Activated CD4-positive, alpha-beta T cell treated with anti-CD3 and anti-CD28 coated beads, Interleukin-2, amount 50 U/mL, for 16 hours (primary cell): ENCODE data around the gene RBMS3.

ENCODE experiments used
- DNase-seq: peaks from one replicate; pipeline ENCODE4 v3.0.0-alpha.2; 2020

The RBMS3 gene

GRCh38 chr3:29279286-29279685, 1.6 kb upstream of the RBMS3 start:
- no peak for DNase-seq

GRCh38 chr3:29279806-29280205, 1.1 kb upstream of the RBMS3 start:
- no peak for DNase-seq

GRCh38 chr3:29281094-29281343, 148 bp downstream of the RBMS3 start:
- no peak for DNase-seq

GRCh38 chr3:29281344-29282241, 722 bp downstream of the RBMS3 start:
- DNase-seq = peak; percentile 50

- no peak for DNase-seq
These were observed 1.8 kb downstream of the RBMS3 start for GRCh38 chr3:29282427-29283230.

- peak; percentile 36 for DNase-seq
These were observed 2.6 kb downstream of the RBMS3 start for GRCh38 chr3:29283231-29284119.

- peak; percentile 25 for DNase-seq
These were observed 3.6 kb downstream of the RBMS3 start for GRCh38 chr3:29284497-29284896.

- no peak for DNase-seq
These were observed 4.7 kb downstream of the RBMS3 start for GRCh38 chr3:29285471-29286071.

GRCh38 chr3:29286478-29287240, 5.8 kb downstream of the RBMS3 start:
- no peak for DNase-seq

- no peak for DNase-seq
These were observed 9.7 kb downstream of the RBMS3 start for GRCh38 chr3:29290596-29290995.

GRCh38 chr3:29291260-29291981, 10.6 kb downstream of the RBMS3 start:
- no peak for DNase-seq

- no peak for DNase-seq
These were observed 11.1 kb downstream of the RBMS3 start for GRCh38 chr3:29291982-29292363.

GRCh38 chr3:29293421-29293820, 12.6 kb downstream of the RBMS3 start:
- DNase-seq = no peak

- no peak for DNase-seq
These were observed 17.1 kb downstream of the RBMS3 start for GRCh38 chr3:29297998-29298397.

- DNase-seq = no peak
These were observed 20.6 kb downstream of the RBMS3 start for GRCh38 chr3:29301332-29302019.

GRCh38 chr3:29302619-29303018, 21.7 kb downstream of the RBMS3 start:
- no peak for DNase-seq

- DNase-seq = no peak
These were observed 26.4 kb downstream of the RBMS3 start for GRCh38 chr3:29307295-29307694.

GRCh38 chr3:29310865-29311264, 30.0 kb downstream of the RBMS3 start:
- no peak for DNase-seq

GRCh38 chr3:29311795-29312194, 30.9 kb downstream of the RBMS3 start:
- no peak for DNase-seq

- DNase-seq = no peak
These were observed 31.5 kb downstream of the RBMS3 start for GRCh38 chr3:29312395-29312794.

- DNase-seq = no peak
These were observed 32.1 kb downstream of the RBMS3 start for GRCh38 chr3:29312960-29313452.
